ENCODE measurements around the gene TBC1D1. TPM values are rescaled to one million over a fixed set of nuclear protein-coding genes. Genes with fewer than 3 reads are reported as not detected.

TBC1D1 gene
- total and polyA plus RNA-seq, 8 donors: 16.2 to 41.0 (median 24.6) TPM

DNA sequence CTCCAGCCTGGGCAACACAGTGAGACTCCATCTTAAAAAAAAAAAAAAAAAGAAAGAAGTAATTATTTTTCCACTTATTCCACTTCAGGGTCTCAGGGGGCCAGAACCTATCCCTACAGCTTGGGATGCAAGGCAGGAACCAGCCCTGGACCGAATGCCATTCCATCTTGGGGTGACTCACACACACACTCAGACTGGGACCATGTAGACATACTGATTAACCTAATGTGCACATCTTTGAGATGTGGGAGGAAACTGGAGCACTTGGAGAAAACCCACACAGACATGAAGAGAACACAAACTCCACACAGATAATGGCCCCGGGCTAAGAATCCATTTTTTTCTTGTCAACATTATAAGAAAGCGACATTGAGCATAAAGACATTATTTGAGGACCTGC, 201.8 kb downstream of the TBC1D1 start:
- intact Hi-C loops (cut with DNase I): no loop called here
- 64 to 66% methylated on average over 3 of the region's 3 CpGs for WGBS, 2 donors
- Histone ChIP-seq H3K27me3 (no peaks in the 10 kb centered on the region), H3K9me3 (no peaks in the 10 kb centered on the region), H3K4me3 (no peak overlapping the region), H3K4me1 (peaks cover 17 to 34% (median 30%) of the 10 kb centered on the region in 3 donors), H3K27ac (no peak overlapping the region), H3K36me3 (no peaks in the 10 kb centered on the region)
- ATAC-seq: no peak
- TF ChIP-seq, protein P1, sequence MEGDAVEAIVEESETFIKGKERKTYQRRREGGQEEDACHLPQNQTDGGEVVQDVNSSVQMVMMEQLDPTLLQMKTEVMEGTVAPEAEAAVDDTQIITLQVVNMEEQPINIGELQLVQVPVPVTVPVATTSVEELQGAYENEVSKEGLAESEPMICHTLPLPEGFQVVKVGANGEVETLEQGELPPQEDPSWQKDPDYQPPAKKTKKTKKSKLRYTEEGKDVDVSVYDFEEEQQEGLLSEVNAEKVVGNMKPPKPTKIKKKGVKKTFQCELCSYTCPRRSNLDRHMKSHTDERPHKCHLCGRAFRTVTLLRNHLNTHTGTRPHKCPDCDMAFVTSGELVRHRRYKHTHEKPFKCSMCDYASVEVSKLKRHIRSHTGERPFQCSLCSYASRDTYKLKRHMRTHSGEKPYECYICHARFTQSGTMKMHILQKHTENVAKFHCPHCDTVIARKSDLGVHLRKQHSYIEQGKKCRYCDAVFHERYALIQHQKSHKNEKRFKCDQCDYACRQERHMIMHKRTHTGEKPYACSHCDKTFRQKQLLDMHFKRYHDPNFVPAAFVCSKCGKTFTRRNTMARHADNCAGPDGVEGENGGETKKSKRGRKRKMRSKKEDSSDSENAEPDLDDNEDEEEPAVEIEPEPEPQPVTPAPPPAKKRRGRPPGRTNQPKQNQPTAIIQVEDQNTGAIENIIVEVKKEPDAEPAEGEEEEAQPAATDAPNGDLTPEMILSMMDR (IDR thresholded peaks at IDR 0.05): no peak
- no peak for FAIRE-seq
- DNase-seq: no peak

DNA sequence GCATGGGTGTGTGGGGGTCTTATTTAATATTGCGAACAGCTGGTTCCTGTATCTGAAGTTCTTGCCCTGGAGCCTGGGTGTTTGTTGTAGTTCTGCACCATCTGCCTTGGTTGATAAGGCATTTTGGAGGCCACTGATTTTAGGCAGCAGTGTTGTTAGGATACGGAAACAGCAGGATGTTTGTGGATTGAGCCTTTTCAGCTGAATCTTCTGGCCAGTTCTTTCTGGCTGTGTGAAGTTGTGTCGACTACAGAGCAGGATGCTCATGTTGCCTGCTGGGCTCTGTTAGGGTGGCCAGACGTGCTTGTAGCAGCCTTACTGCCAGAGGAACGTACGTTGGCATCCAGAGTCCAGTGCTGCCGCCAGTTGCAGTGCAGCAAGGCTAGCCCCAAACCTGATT, 203.5 kb downstream of the TBC1D1 start:
- 79 to 96% methylated on average over 7 of the region's 7 CpGs for WGBS, 2 donors
- no peak for DNase-seq
- FAIRE-seq: no peak

DNA sequence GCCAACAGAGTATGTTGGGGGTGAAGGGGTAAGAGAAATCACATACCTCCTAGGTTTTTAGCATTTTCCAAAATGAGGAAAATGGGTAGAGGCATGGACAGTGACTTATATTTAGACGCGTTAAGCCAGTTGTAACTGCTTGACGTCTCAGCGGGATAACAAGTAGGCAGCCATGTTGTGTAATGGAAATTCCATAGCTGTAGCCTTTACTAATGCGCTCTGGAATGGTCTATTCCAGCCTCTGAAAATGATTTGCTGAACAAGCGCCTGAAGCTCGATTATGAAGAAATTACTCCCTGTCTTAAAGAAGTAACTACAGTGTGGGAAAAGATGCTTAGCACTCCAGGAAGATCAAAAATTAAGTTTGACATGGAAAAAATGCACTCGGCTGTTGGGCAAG, 204.8 kb downstream of the TBC1D1 start:
- no peak for ATAC-seq
- intact Hi-C loops (cut with DNase I): no loop called here
- Histone ChIP-seq H3K4me3 (no peak overlapping the region), H3K27me3 (no peaks in the 10 kb centered on the region), H3K36me3 (no peaks in the 10 kb centered on the region), H3K4me1 (peaks cover 0 to 7% (median 7%) of the 10 kb centered on the region in 3 donors), H3K9me3 (no peaks in the 10 kb centered on the region), H3K27ac (no peak overlapping the region)
- DNase-seq: no peak
- WGBS, 2 donors: 97 to 99% methylated on average over 8 of the region's 8 CpGs
- no peak for FAIRE-seq
- TF ChIP-seq, protein P1 (IDR thresholded peaks at IDR 0.05): no peak

More for the DNA sequence above, 203.5 kb downstream of the TBC1D1 start:
- no peaks in the 10 kb centered on the region for H3K9me3 ChIP-seq
- no peak overlapping the region for H3K27ac ChIP-seq
- H3K4me3 ChIP-seq: no peak overlapping the region
- no peak for ATAC-seq
- TF ChIP-seq, protein P1 (IDR thresholded peaks at IDR 0.05): no peak
- intact Hi-C loops (cut with DNase I): no loop called here
- H3K27me3 ChIP-seq: no peaks in the 10 kb centered on the region
- H3K36me3 ChIP-seq: no peaks in the 10 kb centered on the region
- H3K4me1 ChIP-seq: peaks cover 6 to 19% (median 13%) of the 10 kb centered on the region in 3 donors

DNA sequence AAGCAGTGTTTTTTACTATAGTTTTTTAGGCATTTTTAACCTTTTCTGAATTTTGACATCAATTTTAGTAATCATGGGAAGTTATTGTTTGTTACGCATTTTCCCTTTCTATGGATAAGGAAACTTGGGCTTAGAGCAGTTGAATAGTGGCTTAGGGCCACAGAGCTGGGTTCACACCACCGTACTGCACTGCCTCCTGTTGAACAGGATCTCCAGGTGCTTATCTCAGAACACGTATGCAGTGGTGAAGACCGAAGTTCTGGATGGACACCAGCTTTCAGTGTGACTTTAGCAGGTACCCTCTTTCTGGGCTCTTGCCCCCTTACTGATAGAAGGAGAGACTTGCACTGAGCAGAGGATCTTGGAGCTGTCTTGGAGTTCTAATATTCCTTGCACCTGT, 206.9 kb downstream of the TBC1D1 start:
- no peaks in the 10 kb centered on the region for H3K27me3 ChIP-seq
- DNase-seq: no peak
- H3K4me1 ChIP-seq: no peaks in the 10 kb centered on the region
- H3K9me3 ChIP-seq: no peaks in the 10 kb centered on the region
- intact Hi-C loops (cut with DNase I): no loop called here
- no peak overlapping the region for H3K27ac ChIP-seq
- peak in 3 of 4 donors; percentile 52 to 86 (median 70) for ATAC-seq
- FAIRE-seq: no peak
- no peak overlapping the region for H3K4me3 ChIP-seq
- no peaks in the 10 kb centered on the region for H3K36me3 ChIP-seq
- 53 to 54% methylated on average over 4 of the region's 4 CpGs for WGBS, 2 donors
- TF ChIP-seq, protein P1 (IDR thresholded peaks at IDR 0.05): no peak

DNA sequence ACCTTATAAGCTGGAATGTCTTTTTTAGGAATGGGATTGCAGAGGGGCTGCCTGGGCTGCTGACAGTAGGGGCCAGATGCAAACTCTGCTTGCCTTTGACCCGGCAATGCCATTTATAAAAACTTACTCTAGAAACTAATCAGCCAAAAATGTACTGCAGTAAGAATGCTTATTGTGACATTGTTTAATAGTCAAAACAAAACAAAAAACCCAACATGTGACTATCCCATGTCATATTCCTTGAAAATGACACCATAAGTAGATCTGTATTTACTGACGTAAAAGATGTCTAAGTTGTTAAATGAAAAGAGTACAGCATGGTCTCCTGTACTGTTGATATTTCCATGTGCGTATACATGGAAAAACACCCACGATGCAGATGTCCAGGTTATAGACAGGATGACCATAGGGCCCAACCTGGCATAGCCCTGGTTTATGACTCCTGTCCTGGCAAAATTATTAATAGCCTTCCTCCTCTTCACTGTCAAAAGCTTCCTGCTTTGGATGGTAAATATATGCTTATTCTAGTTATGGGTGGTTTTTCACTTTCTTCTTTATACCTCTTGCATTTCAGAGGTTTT, 208.2 kb downstream of the TBC1D1 start:
- FAIRE-seq: no peak
- 85 to 94% methylated on average over 4 of the region's 4 CpGs for WGBS, 2 donors

More for the DNA sequence above, 208.2 kb downstream of the TBC1D1 start:
- H3K36me3 ChIP-seq: peaks cover 0 to 4% (median 0%) of the 10 kb centered on the region in 3 donors
- H3K27ac ChIP-seq: no peak overlapping the region
- H3K4me1 ChIP-seq: no peaks in the 10 kb centered on the region
- intact Hi-C loops (cut with DNase I): no loop called here
- H3K27me3 ChIP-seq: no peaks in the 10 kb centered on the region
- ATAC-seq: no peak
- H3K9me3 ChIP-seq: no peaks in the 10 kb centered on the region
- H3K4me3 ChIP-seq: no peak overlapping the region
- TF ChIP-seq, protein P1 (IDR thresholded peaks at IDR 0.05): no peak
- no peak for DNase-seq

Measured in pancreas (tissue), 10 donors.